Activated CD4-positive, alpha-beta T cell treated with anti-CD3 and anti-CD28 coated beads for 36 hours (primary cell): Measurements from ENCODE around the gene ZNF630. TPM values are rescaled to one million over a fixed set of nuclear protein-coding genes. Genes with fewer than 3 reads are reported as not detected.
"Not testable (repeated sequence)": the region's sequence is repeated elsewhere in the genome, so short reads cannot be mapped to it uniquely, and the experiment has no call there.

ENCODE experiments used
- ATAC-seq: fragments of 200-7000 bp; cut with Tn5 transposase; one replicate; pipeline ENCODE4 v1.10.0; 2021; ENCODE audit warnings: mild to moderate bottlenecking, moderate library complexity
- CTCF ChIA-PET: fragments of 350-600 bp; sonication (Branson Sonifier 250); formaldehyde crosslinking; loops from one replicate; lab custom pipeline; 2021; ENCODE audit warnings: antibody characterized with exemption; lab: Charles Lee
- POLR2A ChIA-PET: fragments of 350-600 bp; sonication (Branson Sonifier 250); formaldehyde crosslinking; loops from one replicate; lab custom pipeline; 2021; ENCODE audit warnings: antibody characterized with exemption, inconsistent platforms; lab: Charles Lee
- DNase-seq: peaks from one replicate; pipeline ENCODE4 v3.0.0-alpha.2; 2020
- H3K27ac Mint-ChIP-seq: one replicate; pipeline ENCODE4 v1.8.0; 2021; ENCODE audit warnings: mixed read lengths
- H3K27me3 Mint-ChIP-seq: one replicate; pipeline ENCODE4 v1.8.0; 2021; ENCODE audit warnings: mixed read lengths
- H3K36me3 Mint-ChIP-seq: one replicate; pipeline ENCODE4 v1.8.0; 2021; ENCODE audit warnings: low read depth, mixed read lengths
- H3K4me1 Mint-ChIP-seq: one replicate; pipeline ENCODE4 v1.8.0; 2021; ENCODE audit warnings: mixed read lengths
- H3K4me3 Mint-ChIP-seq: one replicate; pipeline ENCODE4 v1.8.0; 2021; ENCODE audit warnings: mild to moderate bottlenecking, moderate library complexity, mixed read lengths
- H3K9me3 Mint-ChIP-seq: one replicate; pipeline ENCODE4 v1.8.0; 2021; ENCODE audit warnings: low read depth, mixed read lengths
- intact Hi-C, 2 experiments: fragments of 100-400 bp; cut with DNase I in 1 of 2; cut with micrococcal nuclease in 1 of 2; formaldehyde crosslinking; loops; one replicate each; pipeline versions ENCODE4 v1.14.2 to v1.15.1; 2022 to 2024; cut with DNase I, micrococcal nuclease
- total RNA-seq, 2 experiments: library from RNA; stranded (reverse); gene quantifications; one replicate each; pipeline ENCODE4 v1.2.3, GENCODE V29; 2021

ZNF630 gene
- total RNA-seq, 2 experiments from 2014 or later: 1.7 to 1.8 TPM

DNA sequence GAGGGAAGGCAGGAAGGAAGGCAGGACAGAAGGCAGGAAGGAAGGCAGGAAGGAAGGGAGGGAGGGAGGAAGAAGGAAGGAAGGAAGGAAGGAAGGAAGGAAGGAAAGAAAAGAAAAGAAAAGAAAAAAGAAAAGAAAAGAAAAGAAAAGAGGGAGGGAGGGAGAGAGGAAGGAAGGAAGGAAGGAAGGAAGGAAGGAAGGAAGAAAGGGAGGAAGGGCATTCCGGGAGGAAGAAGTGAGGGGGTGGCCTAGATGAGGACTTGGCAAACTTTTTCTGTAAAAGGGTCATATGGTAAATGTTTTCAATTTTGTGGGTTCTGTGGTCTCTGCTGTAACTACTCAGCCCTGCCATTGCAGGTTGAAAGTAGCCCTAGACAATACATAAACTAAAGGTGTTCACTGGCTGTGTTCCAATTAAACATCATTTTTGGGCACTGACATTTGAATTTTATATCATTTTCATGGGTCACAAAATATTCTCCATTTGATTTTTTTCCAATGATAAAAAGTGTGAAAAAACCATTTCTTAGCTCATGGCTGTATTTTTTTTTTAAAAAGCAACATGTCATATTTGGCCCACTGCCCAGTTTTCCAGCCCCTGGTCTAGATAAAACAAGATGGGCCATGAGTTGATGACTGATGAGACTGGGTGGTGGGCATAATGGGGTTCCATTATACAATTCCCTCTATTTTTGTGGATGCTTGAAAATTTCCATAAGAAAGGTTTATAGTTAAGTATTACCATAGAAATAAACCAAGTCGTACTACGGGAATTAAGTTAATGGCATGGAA is 3.1 kb downstream of the ZNF630 start:
- ATAC-seq (no peak), DNase-seq (no peak)
- CTCF ChIA-PET: no interaction called here
- no peaks in the 10 kb centered on the region for H3K36me3 Mint-ChIP-seq
- no peaks in the 10 kb centered on the region for H3K27me3 Mint-ChIP-seq
- H3K4me1 Mint-ChIP-seq: peaks cover 7% of the 10 kb centered on the region
- H3K9me3 Mint-ChIP-seq: no peaks in the 10 kb centered on the region
- intact Hi-C loops: no loop called here
- no peak overlapping the region for H3K4me3 Mint-ChIP-seq
- no peak overlapping the region for H3K27ac Mint-ChIP-seq
- POLR2A ChIA-PET: no interaction called here

DNA sequence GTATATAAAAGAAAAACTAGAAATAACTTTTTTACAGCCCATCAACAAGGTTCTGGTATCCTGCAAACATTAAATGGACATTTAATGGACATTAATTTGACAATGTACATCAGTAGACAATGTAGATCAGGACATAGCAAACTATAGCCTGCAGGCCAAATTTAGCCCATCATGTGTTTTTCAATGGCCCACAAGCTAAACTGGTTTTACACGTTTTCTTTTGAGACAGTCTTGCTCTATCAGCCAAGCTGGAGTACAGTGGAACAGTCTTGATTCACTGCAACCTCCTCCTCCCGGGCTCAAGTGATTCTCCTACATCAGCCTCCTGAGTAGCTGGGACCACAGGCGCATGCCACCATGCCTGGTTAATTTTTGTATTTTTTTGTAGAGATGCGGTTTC is 7.2 kb downstream of the ZNF630 start:
- H3K27ac Mint-ChIP-seq: no peak overlapping the region
- POLR2A ChIA-PET: no interaction called here
- intact Hi-C loops: no loop called here
- ATAC-seq: no peak
- peaks cover 31% of the 10 kb centered on the region for H3K36me3 Mint-ChIP-seq
- no peak overlapping the region for H3K4me3 Mint-ChIP-seq
- no peaks in the 10 kb centered on the region for H3K4me1 Mint-ChIP-seq
- no peak for DNase-seq
- CTCF ChIA-PET: no interaction called here
- H3K27me3 Mint-ChIP-seq: no peaks in the 10 kb centered on the region
- H3K9me3 Mint-ChIP-seq: peaks cover 12% of the 10 kb centered on the region

DNA sequence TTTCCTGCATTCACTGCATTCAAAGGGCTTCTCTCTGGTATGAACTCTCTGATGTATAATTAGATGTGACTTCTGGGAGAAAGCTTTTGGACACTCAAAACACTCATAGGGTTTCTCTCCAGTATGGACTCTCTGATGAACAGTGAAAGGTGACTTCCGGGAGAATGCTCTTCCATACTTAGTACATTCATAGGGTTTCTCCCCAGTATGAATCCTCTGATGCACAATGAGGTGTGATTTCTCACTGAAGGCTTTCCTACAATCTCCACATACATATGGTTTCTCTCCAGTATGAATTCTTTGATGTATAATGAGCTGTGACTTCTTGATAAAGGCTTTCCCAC is 12.2 kb downstream of the ZNF630 start:
- ChIA-PET CTCF (no interaction called here), POLR2A (no interaction called here)
- no peaks in the 10 kb centered on the region for H3K27me3 Mint-ChIP-seq
- H3K27ac Mint-ChIP-seq: no peak overlapping the region
- H3K4me1 Mint-ChIP-seq: no peaks in the 10 kb centered on the region
- no peak overlapping the region for H3K4me3 Mint-ChIP-seq
- H3K36me3 Mint-ChIP-seq: peaks cover 38% of the 10 kb centered on the region
- ATAC-seq (no peak), DNase-seq (no peak)
- peaks cover 20% of the 10 kb centered on the region for H3K9me3 Mint-ChIP-seq
- intact Hi-C loops: no loop called here

DNA sequence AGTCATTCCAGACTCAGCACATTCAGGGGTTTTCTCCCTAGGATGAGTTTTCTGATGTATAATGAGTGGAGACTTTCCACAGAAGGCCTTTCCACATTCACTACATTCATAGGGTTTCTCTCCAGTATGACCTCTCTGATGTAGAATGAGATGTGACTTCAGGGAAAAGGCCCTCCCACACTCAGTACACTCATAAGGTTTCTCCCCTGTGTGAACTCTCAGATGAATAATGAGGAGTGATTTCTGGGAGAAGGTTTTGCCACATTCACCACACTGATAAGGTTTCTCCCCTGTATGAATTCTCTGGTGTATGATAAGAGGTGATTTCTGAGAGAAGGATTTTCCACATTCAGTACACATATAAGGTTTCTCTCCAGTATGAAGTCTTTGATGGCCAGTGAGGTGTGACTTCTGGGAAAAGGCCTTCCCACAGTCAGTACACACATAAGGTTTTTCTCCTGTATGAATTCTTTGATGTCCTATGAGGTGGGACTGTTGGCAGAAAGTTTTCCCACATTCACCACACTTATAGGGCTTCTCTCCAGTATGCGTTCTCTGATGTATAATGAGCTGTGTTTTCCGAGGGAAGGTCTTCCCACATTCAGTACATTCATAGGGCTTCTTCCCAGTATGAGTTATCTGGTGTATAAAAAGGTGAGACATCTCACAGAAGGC is 12.7 kb downstream of the ZNF630 start:
- ChIA-PET POLR2A (no interaction called here), CTCF (no interaction called here)
- Mint-ChIP-seq H3K27ac (no peak overlapping the region), H3K4me3 (no peak overlapping the region), H3K4me1 (no peaks in the 10 kb centered on the region), H3K9me3 (peaks cover 20% of the 10 kb centered on the region), H3K27me3 (no peaks in the 10 kb centered on the region), H3K36me3 (peaks cover 38% of the 10 kb centered on the region)
- ATAC-seq: peak; percentile 42
- no peak for DNase-seq
- intact Hi-C loops: no loop called here

DNA sequence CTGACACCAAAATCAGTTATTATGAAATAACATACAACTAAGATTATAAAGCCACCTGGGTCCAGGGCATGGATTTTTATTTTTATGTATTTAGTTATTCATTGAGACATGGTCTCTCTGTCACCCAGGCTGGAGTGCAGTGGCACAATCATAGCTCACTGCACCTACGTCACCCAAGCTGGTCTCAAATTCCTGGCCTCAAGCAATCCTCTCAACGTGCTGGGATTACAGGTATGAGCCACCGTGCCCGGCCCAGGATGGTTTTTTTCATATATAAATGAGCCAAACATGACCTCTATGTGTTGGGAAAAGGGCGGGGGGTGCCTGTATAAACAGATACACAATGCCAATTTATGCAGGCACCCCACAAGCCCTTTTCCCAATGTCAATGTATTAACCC is 24.6 kb downstream of the ZNF630 start:
- ATAC-seq (no peak), DNase-seq (no peak)
- intact Hi-C loops: no loop called here
- Mint-ChIP-seq H3K9me3 (no peaks in the 10 kb centered on the region), H3K36me3 (no peaks in the 10 kb centered on the region), H3K4me3 (no peak overlapping the region), H3K27ac (no peak overlapping the region), H3K4me1 (no peaks in the 10 kb centered on the region), H3K27me3 (no peaks in the 10 kb centered on the region)
- CTCF ChIA-PET: no interaction called here
- POLR2A ChIA-PET: no interaction called here

DNA sequence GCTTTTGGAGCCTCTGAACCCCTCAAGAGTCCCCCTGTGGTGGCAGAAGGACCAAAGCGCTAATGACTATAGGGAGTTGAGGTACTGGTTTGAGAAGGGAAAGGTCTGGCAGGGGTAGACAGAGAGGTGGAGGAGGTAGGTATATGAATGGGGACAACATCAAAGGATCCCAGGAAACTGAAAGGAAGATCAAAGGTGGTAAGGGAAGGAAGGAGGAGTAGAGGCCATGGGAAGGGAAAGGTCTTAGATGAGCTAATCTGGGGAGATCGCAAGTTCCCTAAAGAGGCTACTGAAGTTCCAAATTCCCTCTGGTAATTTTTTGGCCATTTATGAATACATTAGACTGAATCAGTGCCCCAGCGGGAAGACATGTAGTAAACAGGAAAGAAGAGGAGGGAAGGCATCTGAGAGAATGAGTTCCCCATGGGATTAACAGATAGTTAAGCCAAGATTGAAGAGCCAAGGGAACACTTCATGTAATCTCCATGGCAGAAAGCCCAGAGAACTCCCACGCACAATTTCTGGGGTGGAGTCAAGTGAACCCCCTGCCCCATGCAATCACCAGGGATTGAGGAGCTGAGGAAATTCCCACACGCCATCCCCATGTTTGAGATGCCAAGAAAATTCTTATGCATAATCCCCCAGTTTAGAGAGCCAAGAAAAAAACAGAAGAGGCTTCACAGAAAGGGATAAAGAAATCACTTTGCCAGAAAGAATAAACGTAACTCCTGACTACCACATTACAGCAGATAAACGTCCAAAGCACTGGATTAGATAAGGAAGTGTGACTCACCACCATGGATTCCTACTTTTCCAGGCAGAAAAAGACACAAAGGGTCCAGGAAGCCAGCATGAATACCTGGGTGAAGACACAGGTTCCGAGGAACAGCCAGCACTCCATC is 25.8 kb downstream of the ZNF630 start:
- Mint-ChIP-seq H3K4me1 (no peaks in the 10 kb centered on the region), H3K4me3 (no peak overlapping the region), H3K27me3 (no peaks in the 10 kb centered on the region), H3K9me3 (no peaks in the 10 kb centered on the region), H3K36me3 (no peaks in the 10 kb centered on the region), H3K27ac (no peak overlapping the region)
- ChIA-PET POLR2A (no interaction called here), CTCF (interaction anchor here (0.6 to 1.0 kb wide), 2 partner anchors 19 to 391 kb away, joined by 3 to 4 read pairs; no protein-coding TSS in a partner anchor)
- intact Hi-C loops: no loop called here
- DNase-seq (no peak), ATAC-seq (no peak)

DNA sequence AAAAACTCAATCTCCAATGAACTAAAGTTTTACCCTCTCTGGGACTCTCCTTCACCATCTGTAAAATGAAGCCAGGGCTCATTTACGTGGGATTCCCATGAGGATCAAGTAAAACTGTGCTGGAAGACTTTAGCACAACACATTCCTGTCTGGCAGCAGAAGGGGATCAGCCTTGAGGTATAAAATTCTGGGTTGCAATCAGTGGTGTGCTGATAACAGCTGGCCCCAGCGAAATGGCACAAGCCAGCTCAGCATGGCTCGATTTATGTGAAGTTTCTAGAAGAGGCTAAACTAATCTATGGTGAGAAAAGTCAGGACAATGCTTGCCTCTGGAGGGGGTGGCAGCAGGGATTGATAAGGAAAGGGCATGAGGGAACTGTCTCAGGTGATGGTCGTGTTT is 28.4 kb downstream of the ZNF630 start:
- intact Hi-C loops: no loop called here
- CTCF ChIA-PET: interaction anchor here (1.0 to 1.1 kb wide), 2 partner anchors 84 to 227 kb away, joined by 3 read pairs; no protein-coding TSS in a partner anchor

DNA sequence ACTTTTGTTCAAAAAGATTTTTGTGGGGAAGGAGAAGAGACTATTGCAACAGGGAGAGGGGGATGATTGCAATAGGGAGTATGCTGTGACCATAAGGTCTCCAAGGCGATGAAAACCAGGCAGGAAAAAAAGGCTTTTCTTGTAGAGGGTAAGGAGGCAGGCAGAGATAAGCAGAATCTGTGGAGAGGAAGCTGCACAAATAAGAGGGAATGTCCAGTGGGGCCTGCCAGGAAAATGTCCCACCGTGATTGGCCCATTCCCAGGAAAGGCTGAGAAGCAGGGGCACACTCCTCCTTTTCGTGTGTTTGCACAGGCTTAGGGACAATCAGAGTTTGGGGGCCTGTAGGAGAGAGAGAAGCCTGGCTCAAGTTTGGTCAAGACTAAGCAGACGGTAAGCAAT is 35.5 kb downstream of the ZNF630 start:
- H3K4me1 Mint-ChIP-seq: no peaks in the 10 kb centered on the region
- H3K27ac Mint-ChIP-seq: no peak overlapping the region
- DNase-seq (no peak), ATAC-seq (no peak)
- ChIA-PET CTCF (no interaction called here), POLR2A (no interaction called here)
- no peak overlapping the region for H3K4me3 Mint-ChIP-seq
- intact Hi-C loops: loop anchor here in 1 of 2 experiments (10.0 kb wide), 1 partner anchor 59 kb away; no protein-coding TSS in a partner anchor
- H3K36me3 Mint-ChIP-seq: no peaks in the 10 kb centered on the region
- no peaks in the 10 kb centered on the region for H3K9me3 Mint-ChIP-seq
- H3K27me3 Mint-ChIP-seq: no peaks in the 10 kb centered on the region

More for the DNA sequence above, 28.4 kb downstream of the ZNF630 start:
- no peak overlapping the region for H3K27ac Mint-ChIP-seq
- H3K36me3 Mint-ChIP-seq: no peaks in the 10 kb centered on the region
- DNase-seq: no peak
- H3K4me3 Mint-ChIP-seq: no peak overlapping the region
- no peaks in the 10 kb centered on the region for H3K4me1 Mint-ChIP-seq
- ATAC-seq: no peak
- H3K27me3 Mint-ChIP-seq: no peaks in the 10 kb centered on the region
- POLR2A ChIA-PET: no interaction called here
- no peaks in the 10 kb centered on the region for H3K9me3 Mint-ChIP-seq

DNA sequence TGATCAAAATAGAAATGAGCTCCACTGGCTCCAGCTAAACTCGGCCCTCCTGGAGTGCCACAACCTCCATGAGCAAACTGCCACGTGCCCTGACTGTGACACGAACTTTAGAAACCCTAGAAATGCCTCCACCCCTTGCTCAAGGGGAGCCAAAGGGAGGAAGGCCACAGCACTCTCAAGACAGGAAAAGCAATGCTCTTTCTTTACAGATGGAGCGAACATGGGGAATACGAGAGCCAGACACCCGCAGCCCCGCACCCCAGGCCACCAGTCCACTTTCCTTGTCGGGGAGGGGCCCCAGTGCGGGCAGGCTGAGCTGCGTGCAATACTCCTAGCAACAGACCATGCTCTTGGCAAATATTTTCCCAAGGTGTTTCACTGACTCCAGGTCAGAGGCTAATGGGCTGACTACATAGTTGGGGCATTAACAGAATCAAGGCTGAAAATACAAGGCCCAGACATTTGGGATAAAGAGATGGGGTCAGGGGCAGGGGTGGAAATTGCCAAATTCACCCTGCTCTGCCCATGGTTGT is 40.7 kb downstream of the ZNF630 start:
- H3K36me3 Mint-ChIP-seq, H3K4me3 Mint-ChIP-seq, ATAC-seq, H3K27ac Mint-ChIP-seq, DNase-seq, POLR2A ChIA-PET, H3K9me3 Mint-ChIP-seq, H3K4me1 Mint-ChIP-seq, H3K27me3 Mint-ChIP-seq: not testable (repeated sequence)
- intact Hi-C loops: loop anchor here in 1 of 2 experiments (10.0 kb wide), 1 partner anchor 64 kb away; no protein-coding TSS in a partner anchor
- CTCF ChIA-PET: interaction anchor here (1.0 kb wide), 1 partner anchor 95 kb away, joined by 3 read pairs; no protein-coding TSS in a partner anchor

DNA sequence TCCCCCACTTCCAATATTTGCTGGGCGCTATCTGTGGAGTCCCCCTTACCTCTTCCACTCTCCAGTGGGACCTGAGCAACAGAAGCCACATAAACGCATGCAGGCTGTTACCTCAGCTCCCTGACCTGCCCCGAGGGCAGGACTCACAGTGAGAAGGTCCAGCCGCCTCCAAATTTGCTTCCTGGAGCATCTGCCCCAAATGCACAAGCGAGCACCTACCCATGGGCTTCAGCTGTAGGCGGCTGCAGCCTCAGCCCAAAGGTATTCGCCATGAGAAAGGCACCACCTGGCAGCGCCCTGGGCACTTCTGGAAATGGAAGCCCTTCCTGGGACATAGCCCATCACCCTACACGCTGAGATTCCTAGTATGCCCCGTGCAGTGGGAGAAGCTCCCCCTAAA is 41.2 kb downstream of the ZNF630 start:
- Mint-ChIP-seq H3K4me1 (peaks cover 3% of the 10 kb centered on the region), H3K9me3 (no peaks in the 10 kb centered on the region), H3K27me3 (no peaks in the 10 kb centered on the region), H3K36me3 (no peaks in the 10 kb centered on the region), H3K4me3 (no peak overlapping the region), H3K27ac (no peak overlapping the region)
- ChIA-PET CTCF (interaction anchor here (0.7 to 1.0 kb wide), 2 partner anchors 70 to 94 kb away, joined by 3 read pairs; no protein-coding TSS in a partner anchor), POLR2A (no interaction called here)
- DNase-seq: no peak
- ATAC-seq: no peak
- intact Hi-C loops: loop anchor here in 1 of 2 experiments (10.0 kb wide), 1 partner anchor 65 kb away; no protein-coding TSS in a partner anchor

DNA sequence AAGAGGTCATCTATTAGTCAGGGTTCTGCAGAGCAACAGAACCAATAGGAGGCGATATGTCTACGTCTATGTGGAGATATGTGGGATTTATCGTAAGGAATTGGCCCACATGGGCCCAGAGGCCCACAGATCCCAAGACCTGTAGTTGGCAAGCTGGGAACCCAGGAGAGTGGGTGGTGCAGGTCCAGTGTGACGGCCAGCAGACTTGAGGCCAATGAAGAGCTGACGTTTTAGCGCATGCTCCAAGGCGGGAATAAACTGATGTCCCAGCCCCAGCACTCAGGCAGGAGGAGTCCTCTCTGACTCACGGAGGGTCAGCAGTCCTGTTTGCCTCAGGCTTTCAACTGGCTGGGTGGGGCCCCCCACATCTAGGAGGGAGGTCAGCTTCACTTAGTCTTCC is 43.3 kb downstream of the ZNF630 start:
- H3K4me3 Mint-ChIP-seq: no peak overlapping the region
- H3K27me3 Mint-ChIP-seq: no peaks in the 10 kb centered on the region
- POLR2A ChIA-PET: no interaction called here
- no peaks in the 10 kb centered on the region for H3K36me3 Mint-ChIP-seq
- no peaks in the 10 kb centered on the region for H3K9me3 Mint-ChIP-seq
- CTCF ChIA-PET: interaction anchor here (0.6 to 2.4 kb wide), 6 partner anchors 71 to 460 kb away, joined by 3 to 15 read pairs (median 4); no protein-coding TSS in a partner anchor
- no peak overlapping the region for H3K27ac Mint-ChIP-seq
- H3K4me1 Mint-ChIP-seq: peaks cover 6% of the 10 kb centered on the region
- no peak for DNase-seq
- no peak for ATAC-seq
- intact Hi-C loops: loop anchor here (10.0 kb wide), 3 partner anchors 373 to 833 kb away; partner anchors contain the start of genes ELK1 (in 1 of the 2), UBA1 (in 1 of the 2), UXT (in 1 of the 2) and ZNF41 (in 1 of the 2)
